Nephron progenitor cell (in vitro differentiated cells): Measurements from ENCODE around the gene CPNE9.
A peak's percentile ranks its signal among the peaks of the same experiment; 100 is the strongest.
"Not testable (repeated sequence)": the region's sequence is repeated elsewhere in the genome, so short reads cannot be mapped to it uniquely, and the experiment has no call there.

ENCODE experiments used
- DNase-seq: peaks from one replicate; pipeline ENCODE4 v3.0.0; 2021
- H3K27ac Mint-ChIP-seq: 2 replicates; pipeline ENCODE4 v1.8.0; 2021; ENCODE audit warnings: mild to moderate bottlenecking, moderate library complexity, mixed read lengths
- H3K27me3 Mint-ChIP-seq: 2 replicates; pipeline ENCODE4 v1.8.0; 2021; ENCODE audit warnings: mild to moderate bottlenecking, low read depth, mixed read lengths; ENCODE audit not compliant: poor library complexity
- H3K36me3 Mint-ChIP-seq: 2 replicates; pipeline ENCODE4 v1.8.0; 2021; ENCODE audit warnings: low read depth, mixed read lengths
- H3K4me1 Mint-ChIP-seq: 2 replicates; pipeline ENCODE4 v1.8.0; 2021; ENCODE audit warnings: mixed read lengths
- H3K4me3 Mint-ChIP-seq: 2 replicates; pipeline ENCODE4 v1.8.0; 2021; ENCODE audit warnings: mild to moderate bottlenecking, moderate library complexity, mixed read lengths
- H3K9me3 Mint-ChIP-seq: 2 replicates; pipeline ENCODE4 v1.8.0; 2021; ENCODE audit warnings: mild to moderate bottlenecking, moderate library complexity, mixed read lengths
- TF ChIP-seq, protein P1 (sequence below): fragments of 200-600 bp; sonication (generic); IDR thresholded peaks from 2 replicates; pipeline ENCODE4 v1.5.0; 2021; ENCODE audit warnings: antibody characterized with exemption

Gene CPNE9

DNA sequence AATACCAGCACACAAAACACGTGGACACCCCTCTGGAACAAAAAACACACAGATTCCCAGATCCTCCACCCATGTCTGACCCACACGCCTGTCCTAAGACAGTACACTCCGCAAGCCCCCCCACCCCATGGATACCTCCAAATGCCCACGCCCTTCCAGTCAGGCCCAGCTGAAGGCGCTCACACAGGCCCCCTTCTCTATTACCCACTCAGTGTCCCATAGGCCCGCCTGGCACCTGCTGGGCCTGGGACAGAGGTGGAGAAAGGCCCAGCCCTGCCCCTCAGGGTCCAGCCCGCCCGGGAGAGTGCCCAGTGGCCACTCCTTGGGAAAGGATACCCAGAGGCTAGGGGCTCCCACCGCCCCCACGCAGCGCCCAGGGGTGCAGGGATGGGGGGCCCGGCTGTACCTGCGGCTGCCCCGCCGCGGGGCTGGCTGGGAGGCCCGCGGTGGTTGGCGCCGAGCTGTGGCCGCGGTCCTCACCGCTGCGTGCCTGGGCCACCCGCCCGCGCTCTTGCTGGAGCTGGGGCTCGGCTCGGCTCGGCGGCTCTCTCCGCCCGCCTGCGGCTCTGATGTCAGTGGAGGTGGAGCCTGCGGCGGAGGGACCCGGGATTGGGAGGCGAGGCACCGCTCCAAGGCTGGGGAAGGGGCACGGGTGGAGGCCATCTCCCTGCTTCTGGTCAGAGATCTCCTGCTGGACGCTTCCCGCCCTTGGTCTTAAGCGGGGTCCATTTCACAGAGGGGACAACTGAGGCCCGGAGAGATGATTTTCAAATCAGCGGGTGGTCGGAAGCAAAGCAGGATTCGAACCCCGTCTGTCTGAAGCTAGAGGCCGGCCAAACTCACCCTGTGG, 66.0 kb downstream of the CPNE9 start, which contains the start of gene CAMK1:
CAMK1 (minus strand) TSS at position 522 of the 850 bp plus-strand sequence. CDS start 2,198 bp downstream, outside the sequence.
- peak; percentile 82 for DNase-seq
- H3K4me1 Mint-ChIP-seq = peaks cover 17% of the 10 kb centered on the region
- peaks cover 5% of the 10 kb centered on the region for H3K36me3 Mint-ChIP-seq
- H3K27ac Mint-ChIP-seq = no peak within 1 kb of the TSS
- peak within 1 kb of the TSS; percentile 79 for H3K4me3 Mint-ChIP-seq
- H3K27me3 Mint-ChIP-seq = peaks cover 24% of the 10 kb centered on the region
- H3K9me3 Mint-ChIP-seq = no peaks in the 10 kb centered on the region
- TF ChIP-seq, protein P1, sequence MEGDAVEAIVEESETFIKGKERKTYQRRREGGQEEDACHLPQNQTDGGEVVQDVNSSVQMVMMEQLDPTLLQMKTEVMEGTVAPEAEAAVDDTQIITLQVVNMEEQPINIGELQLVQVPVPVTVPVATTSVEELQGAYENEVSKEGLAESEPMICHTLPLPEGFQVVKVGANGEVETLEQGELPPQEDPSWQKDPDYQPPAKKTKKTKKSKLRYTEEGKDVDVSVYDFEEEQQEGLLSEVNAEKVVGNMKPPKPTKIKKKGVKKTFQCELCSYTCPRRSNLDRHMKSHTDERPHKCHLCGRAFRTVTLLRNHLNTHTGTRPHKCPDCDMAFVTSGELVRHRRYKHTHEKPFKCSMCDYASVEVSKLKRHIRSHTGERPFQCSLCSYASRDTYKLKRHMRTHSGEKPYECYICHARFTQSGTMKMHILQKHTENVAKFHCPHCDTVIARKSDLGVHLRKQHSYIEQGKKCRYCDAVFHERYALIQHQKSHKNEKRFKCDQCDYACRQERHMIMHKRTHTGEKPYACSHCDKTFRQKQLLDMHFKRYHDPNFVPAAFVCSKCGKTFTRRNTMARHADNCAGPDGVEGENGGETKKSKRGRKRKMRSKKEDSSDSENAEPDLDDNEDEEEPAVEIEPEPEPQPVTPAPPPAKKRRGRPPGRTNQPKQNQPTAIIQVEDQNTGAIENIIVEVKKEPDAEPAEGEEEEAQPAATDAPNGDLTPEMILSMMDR = no peak

DNA sequence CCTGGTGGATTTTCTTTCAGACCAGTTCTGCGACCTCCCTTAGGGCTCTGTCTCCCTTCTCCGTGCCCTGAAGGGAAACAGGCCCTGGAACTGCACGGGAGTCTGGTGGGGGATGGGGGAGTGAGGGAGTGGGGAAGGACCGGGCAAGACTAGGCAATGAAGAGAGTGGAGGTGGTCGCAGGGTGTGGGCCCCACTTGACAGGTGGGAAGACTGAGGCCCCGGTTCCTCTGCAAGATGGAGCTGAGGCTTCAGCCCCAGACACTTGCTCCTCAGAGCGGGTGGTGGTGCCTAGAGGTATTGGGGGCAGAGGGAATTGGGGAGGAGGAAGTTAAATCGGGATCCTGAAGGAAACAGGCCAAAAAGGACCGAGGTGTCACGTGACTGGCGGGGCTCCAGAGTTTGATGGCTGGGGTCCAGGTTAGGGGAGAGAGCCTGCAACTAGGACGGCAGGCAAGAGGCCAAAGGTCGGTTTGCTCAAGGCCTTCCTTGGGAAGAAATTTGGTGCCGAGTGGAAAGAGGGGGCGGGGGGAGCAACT, 66.7 kb downstream of the CPNE9 start:
- peak overlapping the region; percentile 73 for H3K4me3 Mint-ChIP-seq
- peaks cover 17% of the 10 kb centered on the region for H3K4me1 Mint-ChIP-seq
- peaks cover 24% of the 10 kb centered on the region for H3K27me3 Mint-ChIP-seq
- DNase-seq = no peak
- no peaks in the 10 kb centered on the region for H3K36me3 Mint-ChIP-seq
- TF ChIP-seq, protein P1 = no peak
- no peak overlapping the region for H3K27ac Mint-ChIP-seq
- H3K9me3 Mint-ChIP-seq = no peaks in the 10 kb centered on the region

DNA sequence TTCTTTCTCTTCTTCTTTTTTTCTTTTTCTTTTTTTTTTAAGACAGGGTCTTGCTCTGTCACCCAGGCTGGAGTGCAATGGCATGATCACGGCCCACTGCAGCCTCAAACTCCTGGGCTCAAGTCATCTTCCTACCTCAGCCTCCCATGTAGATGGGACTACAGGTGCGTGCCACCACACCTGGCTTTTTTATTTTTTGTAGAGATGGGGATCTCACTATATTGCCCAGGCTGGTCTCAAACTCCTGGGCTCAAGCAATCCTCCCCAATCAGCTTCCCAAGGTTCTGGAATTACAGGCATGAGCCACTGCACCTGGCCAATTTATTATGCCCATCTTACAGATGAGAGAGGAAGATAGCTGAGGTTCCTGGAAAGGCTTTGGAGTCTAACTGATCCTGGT, 67.4 kb downstream of the CPNE9 start:
- Mint-ChIP-seq H3K27me3 (peaks cover 24% of the 10 kb centered on the region), H3K4me1 (peaks cover 13% of the 10 kb centered on the region), H3K4me3 (peak overlapping the region; percentile 77)
- not testable (repeated sequence) for H3K9me3 Mint-ChIP-seq, H3K27ac Mint-ChIP-seq, H3K36me3 Mint-ChIP-seq, DNase-seq

DNA sequence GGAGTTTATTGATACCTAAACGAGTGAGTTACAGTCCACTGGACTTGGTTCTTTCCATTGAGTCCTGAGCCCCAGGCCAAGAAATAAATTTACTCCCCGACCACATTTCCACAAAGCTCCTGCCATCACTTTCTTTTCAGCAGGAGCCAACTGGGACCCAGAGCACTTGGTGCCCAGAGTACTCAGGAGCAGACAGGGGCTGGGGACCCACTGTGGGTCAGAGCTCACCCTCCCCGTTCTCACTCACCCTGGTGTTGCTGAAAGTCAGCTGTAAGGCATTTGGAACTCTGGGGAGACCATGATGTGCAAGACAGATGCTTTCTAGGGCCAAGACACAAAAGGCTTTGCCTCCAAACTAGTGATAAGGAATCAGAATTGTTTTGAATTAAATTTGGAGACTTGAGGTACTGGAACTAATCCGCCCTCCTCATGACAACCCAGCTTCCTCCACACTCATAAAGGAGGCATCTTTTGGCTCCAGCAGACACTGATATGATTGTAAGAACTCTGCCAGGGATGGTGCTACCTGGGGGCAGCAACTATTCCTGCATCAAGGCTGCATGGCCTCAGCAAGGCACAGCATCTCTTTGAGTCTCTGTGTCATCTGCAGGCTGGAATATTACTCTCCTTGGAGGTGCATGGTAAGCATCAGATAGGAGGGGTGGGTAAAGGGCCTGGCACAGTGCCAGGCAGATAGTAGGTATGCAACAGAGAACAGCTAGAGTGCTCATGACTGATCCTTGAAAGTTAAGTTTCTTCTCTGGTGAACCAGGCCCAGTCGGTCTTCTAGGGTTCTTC, 73.5 kb downstream of the CPNE9 start:
- peaks cover 13% of the 10 kb centered on the region for H3K36me3 Mint-ChIP-seq
- no peak overlapping the region for H3K27ac Mint-ChIP-seq
- H3K4me1 Mint-ChIP-seq = peaks cover 9% of the 10 kb centered on the region
- TF ChIP-seq, protein P1 = no peak
- H3K4me3 Mint-ChIP-seq = no peak overlapping the region
- H3K27me3 Mint-ChIP-seq = peaks cover 6% of the 10 kb centered on the region
- no peaks in the 10 kb centered on the region for H3K9me3 Mint-ChIP-seq
- DNase-seq = no peak

DNA sequence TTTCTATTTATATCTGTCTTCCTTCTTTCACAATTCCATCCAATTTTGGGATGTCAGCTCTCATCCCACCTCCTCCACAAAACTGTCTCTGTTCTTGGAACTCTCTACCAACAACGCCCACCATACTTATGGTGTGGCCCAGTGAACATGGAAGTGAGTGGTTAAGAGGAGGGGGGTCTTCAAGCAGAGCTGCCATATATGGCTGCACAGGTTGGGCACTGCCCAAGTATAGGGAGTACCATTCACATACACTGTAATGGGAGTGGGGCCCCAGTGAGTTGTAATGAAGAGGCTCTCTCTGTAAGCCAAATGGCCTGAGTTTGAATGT, 74.0 kb downstream of the CPNE9 start:
- peaks cover 2% of the 10 kb centered on the region for H3K27me3 Mint-ChIP-seq
- no peak for DNase-seq
- TF ChIP-seq, protein P1 = no peak
- peaks cover 12% of the 10 kb centered on the region for H3K4me1 Mint-ChIP-seq
- no peaks in the 10 kb centered on the region for H3K9me3 Mint-ChIP-seq
- peaks cover 19% of the 10 kb centered on the region for H3K36me3 Mint-ChIP-seq
- H3K4me3 Mint-ChIP-seq = no peak overlapping the region
- H3K27ac Mint-ChIP-seq = no peak overlapping the region
